ENCODE results near the gene TRIM45. TPM values are rescaled to one million over a fixed set of nuclear protein-coding genes. Genes with fewer than 3 reads are reported as not detected.
A peak's percentile ranks its signal among the peaks of the same experiment; 100 is the strongest.

Gene TRIM45
- total RNA-seq, 1 experiment from 2014 or later, result 11.7 TPM

- Histone ChIP-seq H2BK15ac (ENCODE audit: low read depth, low read length) (no peak overlapping the region), H3K79me2 (ENCODE audit: insufficient read depth, low read length) (no peaks in the 10 kb centered on the region), H3K4me1 (ENCODE audit: insufficient read depth, low read length) (peaks cover 3% of the 10 kb centered on the region; the same call in 1 of the 2 replicates), H3K79me1 (ENCODE audit: insufficient read depth, low read depth, low read length, poor library complexity, severe bottlenecking) (no peaks in the 10 kb centered on the region), H2BK5ac (ENCODE audit: insufficient read length, low read length) (no peak overlapping the region), H2BK12ac (ENCODE audit: insufficient read length, low read depth, low read length) (no peak overlapping the region), H4K8ac (replicated peaks; ENCODE audit: insufficient read length, low read depth, low read length) (no peak overlapping the region), H4K5ac (ENCODE audit: insufficient read length, low read depth, low read length) (no peak overlapping the region), H2BK20ac (ENCODE audit: low read depth, low read length, poor library complexity, severe bottlenecking) (no peak overlapping the region), H3K4me2 (ENCODE audit: insufficient read depth, insufficient read length, low read length) (no peak overlapping the region), H2AFZ (ENCODE audit: low read length) (no peak overlapping the region), H3K18ac (ENCODE audit: insufficient read length, low read depth, low read length) (no peak overlapping the region), H3T11ph (ENCODE audit: low read length) (no peak overlapping the region), H2AK5ac (ENCODE audit: insufficient read length, low read length) (no peak overlapping the region), H3K4ac (ENCODE audit: low read depth, low read length) (no peak overlapping the region), H3K14ac (ENCODE audit: insufficient read depth, low read length) (no peak overlapping the region), H3K23me2 (ENCODE audit: insufficient read length, low read depth, low read length, poor library complexity, severe bottlenecking) (no peaks in the 10 kb centered on the region), H3K9ac (ENCODE audit: extremely low read depth, insufficient read length, low read length) (no peak overlapping the region), H3K9me3 (ENCODE audit: control insufficient read depth, low read depth, low read length) (no peaks in the 10 kb centered on the region), H4K20me1 (ENCODE audit: control insufficient read depth, insufficient read depth, insufficient read length) (no peaks in the 10 kb centered on the region), H3K23ac (ENCODE audit: insufficient read length, low read depth, low read length) (no peak overlapping the region), H3K56ac (ENCODE audit: insufficient read length, low read depth, low read length) (no peak overlapping the region), H3K27me3 (ENCODE audit: insufficient read depth, low read length) (no peaks in the 10 kb centered on the region), H4K91ac (ENCODE audit: insufficient read length, low read depth, low read length) (no peak overlapping the region), H2BK120ac (ENCODE audit: low read depth, low read length, poor library complexity, severe bottlenecking) (no peak overlapping the region), H3K27ac (ENCODE audit: insufficient read length, low read depth, low read length) (no peak overlapping the region)
- Mint-ChIP-seq H3K9me3 (peaks cover 8 to 9% of the 10 kb centered on the region in 2 experiments; a peak in 4 of 5 replicates), H3K4me3 (no peak overlapping the region), H3K27ac (no peak overlapping the region), H3K36me3 (ENCODE audit: insufficient read depth in 1 of 3, low read depth in 3 of 3) (peaks cover 5 to 14% (median 11%) of the 10 kb centered on the region in 3 experiments; a peak in 6 of 7 replicates), H3K4me1 (peaks cover 23 to 24% of the 10 kb centered on the region in 2 experiments), H3K27me3 (ENCODE audit: low read depth) (no peaks in the 10 kb centered on the region)
- peak; percentile 32; the same call in 2 of the 3 replicates for TF ChIP-seq CTCF (conservative IDR thresholded peaks at IDR 0.05)
- WGBS (ENCODE audit: extremely low coverage, insufficient read length, low lambda C conversion rate), result no CpG with 5 or more reads among the region's 2 CpGs
- DNase-seq, result no peak
Measured at GRCh38 chr1:117150316-117150715, 28.8 kb upstream of the TRIM45 start.

All from H9 (cell line).